ENCODE measurements around the gene SYNE2.
"Not testable (repeated sequence)": the region's sequence is repeated elsewhere in the genome, so short reads cannot be mapped to it uniquely, and the experiment has no call there.

The SYNE2 gene

DNA sequence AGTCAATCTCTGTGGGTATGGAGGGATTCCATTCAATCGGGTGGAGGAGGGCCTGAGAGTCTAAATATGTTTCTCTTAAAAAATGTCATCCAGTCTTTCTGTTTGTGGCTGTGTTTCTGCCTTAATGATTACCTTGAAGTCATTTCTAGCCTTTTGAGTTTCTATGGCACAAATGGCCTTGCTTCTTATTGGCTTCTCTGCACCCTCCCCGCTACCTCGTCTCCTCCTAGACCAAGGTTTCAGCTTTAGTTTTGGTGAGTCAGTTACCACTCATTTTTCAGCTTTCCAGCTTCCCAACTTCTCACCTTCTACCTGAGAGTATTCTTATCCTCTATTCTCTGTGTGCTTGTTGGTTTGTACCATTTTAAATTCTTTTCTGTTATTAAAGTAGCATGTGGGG lies 159.2 kb downstream of the SYNE2 start:
- no peak for DNase-seq (ENCODE audit: low read depth, low spot score)

DNA sequence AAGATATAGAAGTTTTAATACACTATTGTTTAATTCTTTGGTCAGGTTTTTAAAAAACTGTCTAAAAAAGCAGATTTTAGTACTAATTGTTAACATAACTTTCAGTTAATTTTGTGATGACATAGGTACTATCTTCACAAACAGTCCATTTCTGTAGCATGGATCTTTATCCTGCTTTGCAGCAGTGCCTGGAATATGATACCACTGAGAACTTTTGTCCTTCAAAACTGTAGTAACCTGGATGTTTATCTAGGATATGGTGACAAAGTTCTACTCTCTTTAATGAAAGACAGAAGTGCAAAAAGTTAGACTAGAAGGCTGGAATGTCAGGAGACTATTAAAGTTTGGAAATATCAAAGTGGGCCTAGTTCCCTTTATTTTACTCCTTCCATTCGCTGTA lies 159.9 kb downstream of the SYNE2 start:
- DNase-seq (ENCODE audit: low read depth, low spot score), result no peak

DNA sequence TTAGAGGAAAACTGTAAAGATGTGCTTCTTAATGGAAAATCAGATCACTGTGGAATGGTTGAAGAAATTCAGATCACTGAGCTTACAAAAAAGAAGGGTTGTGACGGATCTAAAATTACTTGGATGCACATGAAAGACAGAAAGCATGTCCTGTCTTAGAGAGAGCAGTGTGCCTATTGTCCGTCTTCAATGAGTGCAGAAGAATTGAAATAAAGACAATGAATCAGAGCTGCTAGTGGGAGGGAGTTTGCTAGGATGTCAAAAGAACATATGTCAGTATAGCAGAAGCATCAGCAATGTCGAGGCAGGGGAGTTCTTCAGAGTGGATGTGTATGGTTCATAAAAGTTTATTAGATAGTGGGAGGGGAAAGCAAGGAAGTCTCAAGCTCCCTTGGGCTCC lies 172.7 kb downstream of the SYNE2 start:
- DNase-seq (ENCODE audit: low read depth, low spot score), result no peak

DNA sequence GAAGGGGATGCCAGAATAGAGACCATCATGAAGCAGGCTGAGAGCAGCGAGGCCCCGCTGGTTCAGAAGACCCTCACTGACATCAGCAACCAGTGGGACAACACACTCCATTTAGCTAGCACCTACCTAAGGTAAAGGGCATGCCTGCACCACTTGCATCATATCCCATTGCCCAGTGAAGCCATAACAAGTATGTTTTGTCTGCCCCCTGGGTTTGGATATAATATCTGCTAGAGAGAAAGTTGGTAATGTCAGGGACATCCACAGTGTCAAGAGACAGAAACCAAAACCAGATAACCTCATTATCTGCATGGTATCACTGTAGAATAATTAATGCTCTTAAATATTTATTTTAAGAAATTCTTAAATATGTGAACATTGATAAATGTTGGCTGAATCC lies 173.8 kb downstream of the SYNE2 start:
- no peak for DNase-seq (ENCODE audit: low read depth, low spot score)

DNA sequence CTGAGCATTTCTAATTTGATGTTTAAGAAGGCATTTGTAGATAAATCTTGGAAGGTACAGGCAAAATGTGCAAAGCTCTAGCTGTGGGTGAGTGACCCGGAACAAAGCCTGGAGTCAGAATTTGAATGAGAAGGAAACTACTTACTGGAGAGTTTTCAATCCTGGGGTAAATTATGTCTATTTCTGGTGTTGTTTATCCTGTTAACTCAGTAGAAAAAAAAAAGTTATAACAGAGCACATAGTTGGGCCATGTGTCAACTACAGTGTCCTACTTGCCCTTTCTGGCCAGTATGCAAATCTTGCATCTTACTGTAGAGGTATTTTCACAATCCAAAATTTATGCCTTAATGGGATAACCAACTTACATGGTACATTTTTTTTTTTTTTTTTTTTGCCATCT lies 182.3 kb downstream of the SYNE2 start:
- DNase-seq (ENCODE audit: low read depth, low spot score), result no peak

DNA sequence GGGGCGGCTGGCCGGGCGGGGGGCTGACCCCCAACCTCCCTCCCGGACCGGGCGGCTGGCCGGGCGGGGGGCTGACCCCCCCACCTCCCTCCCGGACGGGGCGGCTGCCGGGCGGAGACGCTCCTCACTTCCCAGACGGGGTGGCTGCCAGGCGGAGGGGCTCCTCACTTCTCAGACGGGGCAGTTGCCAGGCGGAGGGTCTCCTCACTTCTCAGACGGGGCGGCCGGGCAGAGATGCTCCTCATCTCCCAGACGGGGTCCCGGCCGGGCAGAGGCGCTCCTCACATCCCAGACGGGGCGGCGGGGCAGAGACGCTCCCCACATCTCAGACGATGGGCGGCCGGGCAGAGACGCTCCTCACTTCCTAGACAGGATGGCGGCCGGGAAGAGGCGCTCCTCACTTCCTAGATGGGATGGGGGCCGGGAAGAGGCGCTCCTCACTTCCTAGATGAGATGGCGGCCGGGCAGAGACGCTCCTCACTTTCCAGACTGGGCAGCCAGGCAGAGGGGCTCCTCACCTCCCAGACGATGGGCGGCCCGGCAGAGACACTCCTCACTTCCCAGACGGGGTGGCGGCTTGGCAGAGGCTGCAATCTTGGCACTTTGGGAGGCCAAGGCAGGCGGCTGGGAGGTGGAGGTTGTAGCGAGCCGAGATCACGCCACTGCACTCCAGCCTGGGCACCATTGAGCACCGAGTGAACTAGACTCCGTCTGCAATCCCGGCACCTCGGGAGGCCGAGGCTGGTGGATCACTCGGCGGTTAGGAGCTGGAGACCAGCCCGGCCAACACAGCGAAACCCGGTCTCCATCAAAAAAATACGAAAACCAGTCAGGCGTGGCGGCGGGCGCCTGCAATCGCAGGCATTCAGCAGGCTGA lies 185.3 kb downstream of the SYNE2 start:
- DNase-seq (ENCODE audit: low read depth, low spot score), result not testable (repeated sequence)

DNA sequence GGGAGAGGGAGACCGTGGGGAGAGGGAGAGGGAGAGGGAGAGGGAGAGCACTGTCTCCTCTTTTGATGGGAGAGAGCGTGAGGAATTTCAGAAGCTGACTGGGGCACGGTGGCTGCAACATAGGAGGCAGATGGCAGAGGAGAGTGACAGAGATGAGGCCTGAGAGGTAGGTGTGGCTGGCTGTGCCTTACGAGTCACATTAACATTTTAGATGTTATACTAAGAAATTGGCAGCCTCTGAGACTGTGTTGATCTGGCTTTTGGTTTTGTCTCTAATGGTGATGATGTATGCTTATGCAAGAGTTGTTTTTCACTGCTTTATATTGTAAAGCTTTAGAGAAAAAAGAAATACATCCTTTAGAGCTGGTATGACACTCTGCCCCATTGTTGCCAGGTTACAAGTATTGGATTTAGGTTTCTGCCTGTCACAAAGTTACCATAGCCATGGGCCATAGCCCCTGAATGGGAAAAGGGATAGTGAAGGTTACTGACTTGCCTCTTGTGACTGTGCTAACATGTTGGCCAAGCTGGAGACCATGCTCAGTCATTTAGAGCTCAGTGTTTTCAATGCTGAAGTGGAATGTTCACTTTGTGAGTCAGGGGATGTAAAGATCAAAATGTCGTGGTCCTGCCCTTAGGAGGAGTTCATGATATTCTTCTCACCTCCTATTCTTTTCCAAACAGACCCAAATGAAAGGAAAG lies 186.2 kb downstream of the SYNE2 start:
- DNase-seq (ENCODE audit: low read depth, low spot score), result no peak

DNA sequence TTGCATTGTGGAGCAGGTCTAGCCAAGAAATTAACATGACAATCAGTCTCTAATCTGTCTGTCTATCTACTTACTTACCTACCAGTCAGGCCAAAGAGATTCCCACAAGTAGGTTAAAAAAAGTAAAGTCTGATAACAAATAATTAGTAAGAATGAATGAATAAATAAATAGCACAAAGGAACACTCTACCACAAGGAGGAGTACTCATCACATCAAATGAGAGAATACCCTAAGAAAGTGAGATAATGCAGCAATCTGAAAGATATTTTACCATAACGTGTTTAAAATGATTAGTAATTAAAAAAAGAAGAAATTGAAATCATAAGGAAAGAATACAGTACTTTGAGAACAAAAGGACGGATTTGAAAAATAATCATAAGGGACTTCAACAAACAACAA lies 187.2 kb downstream of the SYNE2 start:
- no peak for DNase-seq (ENCODE audit: low read depth, low spot score)

DNA sequence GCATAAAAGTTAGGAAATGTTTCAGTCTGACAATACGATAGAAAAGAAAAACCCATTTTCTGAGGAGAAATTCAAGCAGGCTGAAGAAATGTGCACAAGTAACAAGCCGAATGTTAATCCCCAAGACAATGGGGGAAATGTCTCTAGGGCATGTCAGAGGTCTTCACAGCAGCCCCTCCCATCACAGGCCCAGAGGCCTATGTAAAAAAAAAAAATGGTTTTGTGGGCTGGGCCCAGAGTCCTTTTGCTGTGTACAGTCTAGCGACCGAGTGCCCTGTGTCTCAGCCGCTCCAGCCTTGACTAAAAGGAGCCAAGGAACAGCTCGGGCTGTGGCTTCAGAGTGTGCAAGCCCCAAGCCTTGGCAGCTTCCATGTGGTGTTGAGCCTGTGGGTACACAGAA lies 190.5 kb downstream of the SYNE2 start:
- DNase-seq (ENCODE audit: low read depth, low spot score), result not testable (repeated sequence)

DNA sequence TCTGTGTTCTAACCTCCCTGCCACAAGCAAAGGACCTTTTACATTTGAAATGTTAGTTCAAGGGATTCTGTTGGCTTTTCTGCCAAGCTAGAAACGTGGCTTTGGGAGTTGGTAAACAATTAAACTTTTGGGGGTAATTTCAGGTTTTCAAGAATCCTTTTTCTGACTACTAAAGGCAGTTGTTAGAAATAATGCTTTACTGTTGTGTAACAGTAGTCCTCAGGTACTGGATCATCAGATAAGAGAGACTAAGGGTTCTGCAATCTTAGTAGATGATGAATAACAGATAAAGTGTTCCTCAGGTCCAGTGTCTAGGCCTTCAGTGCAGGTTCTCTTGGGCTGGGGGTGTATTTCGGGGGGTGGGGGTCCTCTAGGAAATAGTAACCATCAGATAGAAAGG lies 192.3 kb downstream of the SYNE2 start:
- no peak for DNase-seq (ENCODE audit: low read depth, low spot score)

DNA sequence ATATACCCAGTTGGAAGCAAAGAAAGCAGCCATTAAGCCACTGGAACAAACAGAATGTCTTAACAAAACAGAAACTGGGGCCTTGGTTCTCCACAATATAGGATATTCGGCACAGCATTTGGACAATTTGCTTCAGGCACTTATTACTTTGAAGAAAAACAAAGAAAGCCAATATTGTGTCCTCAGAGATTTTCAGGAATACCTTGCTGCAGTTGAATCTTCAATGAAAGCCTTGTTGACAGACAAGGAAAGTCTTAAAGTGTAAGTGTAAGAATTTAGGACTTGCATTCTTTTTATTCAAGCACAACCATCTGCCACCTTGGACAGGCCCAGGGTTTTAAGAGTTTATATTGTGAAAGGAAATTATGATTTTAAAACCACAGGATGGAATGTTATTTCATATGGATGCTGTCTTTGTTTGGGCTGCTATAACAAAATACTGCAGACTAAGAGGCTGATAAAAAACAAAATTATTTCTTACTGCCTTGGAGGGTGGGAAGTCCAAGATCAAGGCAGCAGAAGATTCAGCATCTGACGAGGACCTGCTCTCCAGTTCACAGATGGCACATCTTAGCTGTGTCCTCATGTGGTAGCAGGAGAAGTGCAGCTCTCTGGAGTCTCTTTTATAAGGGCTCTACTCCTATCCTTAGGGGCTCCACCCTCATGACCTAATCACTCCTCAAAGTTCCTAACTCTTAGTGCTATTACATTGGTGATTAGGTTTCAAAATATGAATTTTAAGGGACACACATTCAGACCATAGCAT lies 197.0 kb downstream of the SYNE2 start:
- no peak for DNase-seq (ENCODE audit: low read depth, low spot score)

DNA sequence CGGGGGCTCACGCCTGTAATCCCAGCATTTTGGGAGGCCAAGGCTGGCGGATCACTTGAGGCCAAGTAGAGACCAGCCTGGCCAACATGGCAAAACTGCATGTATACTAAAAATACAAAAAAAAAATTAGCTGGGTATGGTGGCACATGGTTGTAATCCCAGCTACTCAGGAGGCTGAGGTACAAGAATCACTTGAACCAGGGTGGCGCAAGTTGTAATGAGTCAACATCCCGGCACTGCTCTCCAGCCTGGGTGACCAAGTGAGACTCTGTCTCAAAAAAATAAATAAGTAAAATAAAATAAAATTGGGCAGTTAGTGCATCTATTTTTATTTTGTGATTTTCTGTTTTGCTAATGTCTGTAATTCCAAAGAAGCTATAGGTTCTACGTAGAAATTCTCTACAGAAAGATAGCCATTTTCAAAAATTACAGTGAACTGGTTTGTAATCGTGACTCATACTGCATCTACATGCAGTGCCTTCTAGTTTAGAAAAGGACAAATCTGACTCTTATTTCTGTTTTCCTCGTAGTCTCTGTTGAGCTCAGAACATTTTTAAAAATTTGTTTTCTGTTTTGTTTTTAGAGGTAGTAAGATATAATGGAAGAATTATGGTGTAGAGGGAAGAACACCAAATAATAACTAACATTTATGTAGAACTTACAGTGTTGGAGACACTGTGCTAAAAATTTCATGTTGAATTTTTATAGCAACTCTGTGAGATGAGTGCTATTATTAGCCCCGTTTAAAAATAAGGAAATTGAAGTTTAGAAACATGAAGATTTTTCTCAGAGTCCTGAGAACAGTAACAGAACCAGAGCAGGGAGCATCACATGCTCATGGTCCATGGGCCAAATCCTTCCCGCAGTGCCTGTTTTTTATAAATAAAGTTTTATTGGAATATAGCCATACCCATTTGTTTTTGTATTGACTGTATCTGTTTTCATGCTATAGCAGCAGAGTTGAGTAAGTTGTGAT lies 201.2 kb downstream of the SYNE2 start:
- DNase-seq (ENCODE audit: low read depth, low spot score), result no peak

DNA sequence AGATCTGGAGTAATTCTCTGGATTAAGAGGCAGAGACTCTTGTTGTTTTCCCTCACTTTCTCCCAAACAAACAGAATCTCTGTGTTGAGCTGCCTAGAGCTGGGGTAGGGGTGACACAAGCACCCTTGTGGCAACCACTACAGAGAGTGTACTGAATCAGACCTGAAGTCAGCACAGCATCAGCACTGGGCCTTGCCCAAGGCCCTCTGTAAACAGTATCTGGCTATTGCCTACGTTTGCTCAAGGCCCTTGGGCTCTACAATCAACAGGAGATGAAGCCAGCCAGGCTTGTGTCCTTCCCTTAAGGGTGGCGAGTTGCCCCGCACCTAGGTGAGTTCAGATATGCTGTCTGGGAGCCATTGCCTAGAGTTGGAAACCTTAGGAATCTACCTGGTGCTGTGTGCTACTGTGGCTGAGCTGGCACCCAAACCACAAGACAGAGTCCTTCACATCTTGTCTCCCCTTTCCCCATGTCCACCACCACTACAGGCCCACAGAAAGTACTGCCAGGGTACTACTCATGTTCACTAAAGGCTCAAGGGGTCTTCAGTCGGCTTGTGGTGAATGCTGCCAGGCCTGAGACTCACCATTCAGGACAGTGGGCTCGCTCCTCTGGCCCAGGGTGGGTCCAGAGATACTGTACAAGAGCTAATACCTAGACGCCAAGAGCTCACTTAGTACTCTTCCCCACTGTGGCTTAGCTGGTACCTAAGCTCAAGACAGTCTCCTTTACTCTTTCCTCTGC lies 206.8 kb downstream of the SYNE2 start:
- no peak for DNase-seq (ENCODE audit: low read depth, low spot score)

DNA sequence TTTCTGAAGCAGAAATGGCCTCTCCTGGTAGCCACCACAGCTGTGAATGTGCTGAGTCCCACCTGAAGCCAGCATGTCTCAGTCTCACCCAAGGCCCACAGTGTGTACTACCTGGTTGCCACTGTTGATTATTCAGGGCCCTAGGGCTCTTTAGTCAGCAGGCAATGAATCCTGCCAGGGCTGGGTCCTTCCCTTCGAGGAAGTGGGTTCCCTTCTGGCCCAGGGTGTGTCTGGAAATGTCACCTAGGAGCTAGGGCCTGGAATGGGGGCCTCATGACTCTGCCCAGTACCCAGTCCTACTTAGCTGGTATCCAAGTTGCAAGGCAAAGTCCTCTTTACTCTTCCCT lies 207.4 kb downstream of the SYNE2 start:
- no peak for DNase-seq (ENCODE audit: low read depth, low spot score)

DNA sequence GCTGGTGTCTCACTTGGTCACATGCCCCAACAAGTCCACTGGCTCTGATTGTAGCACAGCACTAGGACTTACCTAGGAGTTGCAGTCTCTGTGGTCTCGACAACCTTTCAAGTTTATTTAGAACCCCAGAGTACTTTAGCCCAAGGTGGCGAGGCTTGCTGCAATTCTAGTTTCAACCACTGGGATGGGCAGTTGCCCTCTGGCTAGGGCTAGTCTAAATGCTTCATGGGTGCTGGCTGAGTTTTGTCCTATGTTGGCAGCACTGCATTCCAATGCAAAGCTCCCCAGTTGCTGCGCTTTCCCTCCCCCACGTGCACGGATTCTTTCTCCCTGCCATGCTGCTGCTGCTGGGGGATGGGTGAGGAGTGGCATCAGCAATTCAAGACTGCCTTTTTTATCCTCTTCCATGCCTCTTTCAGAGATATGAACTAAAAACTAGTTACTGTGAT lies 207.9 kb downstream of the SYNE2 start:
- no peak for DNase-seq (ENCODE audit: low read depth, low spot score)

DNA sequence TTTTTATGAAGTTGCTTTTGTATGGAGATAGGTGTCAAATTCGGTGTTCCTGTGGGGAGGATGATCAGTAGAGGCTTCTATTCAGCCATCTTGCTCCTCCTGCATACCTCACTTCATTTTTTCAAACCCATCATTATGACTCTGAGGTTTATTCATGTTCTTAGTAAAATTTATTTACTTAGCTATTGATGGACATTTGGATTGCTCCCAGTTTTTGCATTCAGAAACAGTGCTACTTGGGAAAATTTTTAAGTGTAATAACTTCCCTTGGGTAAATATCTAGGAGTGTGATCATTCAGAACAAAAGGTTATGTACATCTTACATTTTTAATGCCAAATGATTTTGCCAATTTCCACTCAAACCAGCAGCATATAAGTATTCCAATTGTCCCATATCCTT lies 208.3 kb downstream of the SYNE2 start:
- DNase-seq (ENCODE audit: low read depth, low spot score), result no peak

DNA sequence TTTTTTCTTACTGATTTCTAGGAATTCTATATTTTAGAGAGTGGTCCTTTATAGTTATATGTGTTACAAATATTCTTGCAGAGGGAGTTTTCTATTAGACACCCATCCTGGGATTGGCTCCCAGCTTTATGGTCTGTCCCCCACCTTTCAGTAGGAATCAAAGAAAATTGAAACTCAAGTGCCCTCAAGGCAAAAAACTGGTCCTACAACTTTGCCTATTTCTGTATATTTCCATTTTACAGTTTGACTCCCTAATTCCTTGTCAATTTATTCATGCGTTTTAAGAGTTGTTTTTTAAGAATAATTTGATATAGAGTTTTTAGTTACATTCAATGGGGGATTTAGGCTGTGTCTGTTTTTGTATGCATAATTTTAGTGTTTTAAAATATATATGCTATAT lies 208.9 kb downstream of the SYNE2 start:
- no peak for DNase-seq (ENCODE audit: low read depth, low spot score)

DNA sequence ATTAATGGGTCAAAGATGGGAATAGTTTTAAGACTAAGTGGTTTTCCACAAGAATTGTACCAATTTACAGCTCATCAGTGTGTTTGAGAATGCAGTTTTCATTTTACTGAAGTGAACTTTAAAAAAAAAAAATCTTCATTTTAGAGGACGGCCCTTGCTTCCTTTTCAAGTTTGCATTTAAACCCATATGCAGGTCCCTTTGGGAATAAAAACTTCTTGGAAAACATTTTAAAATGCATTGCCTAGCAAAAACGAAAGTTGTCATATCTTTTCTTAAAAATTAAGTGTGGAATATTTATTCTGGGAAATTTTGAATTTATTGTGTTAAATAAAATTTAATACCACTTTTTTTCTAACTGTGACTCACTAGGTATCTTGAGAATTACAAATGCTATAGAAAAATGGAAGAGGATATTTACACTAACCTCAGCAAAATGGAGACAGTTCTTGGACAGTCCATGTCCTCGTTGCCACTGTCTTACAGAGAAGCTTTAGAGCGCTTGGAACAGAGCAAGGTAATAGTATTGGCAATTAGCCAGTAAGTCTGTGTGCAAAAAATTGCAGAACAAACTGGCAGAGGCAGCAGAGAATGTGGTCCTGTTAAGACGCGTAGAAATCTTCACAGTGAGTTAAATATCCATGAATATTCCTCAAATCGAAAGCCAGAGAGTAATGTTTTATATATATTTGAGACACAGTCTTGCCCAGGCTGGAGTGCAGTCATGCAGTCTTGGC lies 209.7 kb downstream of the SYNE2 start:
- no peak for DNase-seq (ENCODE audit: low read depth, low spot score)

DNA sequence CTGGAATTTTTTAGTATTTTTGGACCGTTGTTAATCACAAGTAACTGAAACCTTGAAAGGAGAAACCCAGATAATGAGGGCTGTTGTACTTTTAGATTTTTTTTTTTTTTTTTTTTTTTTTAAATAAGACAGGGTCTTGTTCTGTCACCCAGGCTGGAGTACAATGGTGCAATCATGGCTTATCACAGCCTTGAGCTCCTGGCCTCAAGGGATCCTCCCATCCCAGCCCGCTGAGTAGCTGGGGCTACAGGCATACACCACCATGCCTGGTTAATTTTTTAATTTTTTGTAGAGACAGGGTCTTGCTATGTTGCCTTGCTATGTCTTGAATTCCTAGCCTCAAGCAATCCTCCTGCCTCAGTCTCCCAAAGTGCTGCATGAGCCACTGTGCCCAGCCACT lies 211.6 kb downstream of the SYNE2 start:
- DNase-seq (ENCODE audit: low read depth, low spot score), result no peak

All from smooth muscle cell of the brain vasculature (primary cell).